ENCODE measurements around the gene NUPR1. TPM values are rescaled to one million over a fixed set of nuclear protein-coding genes. Genes with fewer than 3 reads are reported as not detected.

Gene NUPR1
- total RNA-seq, 2 donors from 2014 or later = not detected

GRCh38 chr16:28544998-28545397, 6.2 kb upstream of the NUPR1 start:
- DNase-seq (ENCODE audit: low spot score) = no peak
- Mint-ChIP-seq H3K4me3 (no peak overlapping the region), H3K9me3 (no peaks in the 10 kb centered on the region), H3K36me3 (no peaks in the 10 kb centered on the region), H3K27ac (no peak overlapping the region), H3K27me3 (peaks cover 0 to 3% of the 10 kb centered on the region in 2 donors), H3K4me1 (ENCODE audit: low read depth in 2 of 2) (peaks cover 4 to 5% of the 10 kb centered on the region in 2 donors)
- ATAC-seq = no peak

- no peak overlapping the region for H3K27ac Mint-ChIP-seq
Measured at GRCh38 chr16:28543072-28543471, 4.3 kb upstream of the NUPR1 start.

GRCh38 chr16:28542646-28543045, 3.9 kb upstream of the NUPR1 start:
- H3K4me3 Mint-ChIP-seq = no peak overlapping the region
- peaks cover 0 to 5% of the 10 kb centered on the region in 2 donors for H3K4me1 Mint-ChIP-seq (ENCODE audit: low read depth in 2 of 2)
- H3K27me3 Mint-ChIP-seq = peaks cover 0 to 3% of the 10 kb centered on the region in 2 donors
- ATAC-seq = no peak
- no peak overlapping the region for H3K27ac Mint-ChIP-seq
- no peaks in the 10 kb centered on the region for H3K36me3 Mint-ChIP-seq
- no peak for DNase-seq (ENCODE audit: low spot score)
- H3K9me3 Mint-ChIP-seq = no peaks in the 10 kb centered on the region

More at GRCh38 chr16:28543072-28543471, 4.3 kb upstream of the NUPR1 start:
- Mint-ChIP-seq H3K4me1 (ENCODE audit: low read depth in 2 of 2) (peaks cover 0 to 5% of the 10 kb centered on the region in 2 donors), H3K9me3 (no peaks in the 10 kb centered on the region), H3K4me3 (no peak overlapping the region), H3K27me3 (peaks cover 0 to 3% of the 10 kb centered on the region in 2 donors), H3K36me3 (no peaks in the 10 kb centered on the region)
- DNase-seq (ENCODE audit: low spot score) (no peak), ATAC-seq (no peak)

GRCh38 chr16:28540346-28540745, 1.6 kb upstream of the NUPR1 start:
- no peaks in the 10 kb centered on the region for H3K36me3 Mint-ChIP-seq
- H3K27me3 Mint-ChIP-seq = peaks cover 0 to 3% of the 10 kb centered on the region in 2 donors
- H3K4me1 Mint-ChIP-seq (ENCODE audit: low read depth in 2 of 2) = peaks cover 4 to 10% of the 10 kb centered on the region in 2 donors
- no peak for DNase-seq (ENCODE audit: low spot score)
- ATAC-seq = no peak
- no peak overlapping the region for H3K4me3 Mint-ChIP-seq
- no peaks in the 10 kb centered on the region for H3K9me3 Mint-ChIP-seq
- H3K27ac Mint-ChIP-seq = no peak overlapping the region

- Mint-ChIP-seq H3K4me1 (ENCODE audit: low read depth in 2 of 2) (peaks cover 18 to 23% of the 10 kb centered on the region in 2 donors), H3K36me3 (no peaks in the 10 kb centered on the region), H3K27ac (peak overlapping the region; percentile 7 to 31), H3K4me3 (no peak overlapping the region), H3K27me3 (peaks cover 0 to 3% of the 10 kb centered on the region in 2 donors), H3K9me3 (peaks cover 6% of the 10 kb centered on the region)
- no peak for DNase-seq (ENCODE audit: low spot score)
- ATAC-seq = no peak
Measured at GRCh38 chr16:28537964-28538732, 626 bp downstream of the NUPR1 start.

GRCh38 chr16:28537076-28537475, 1.7 kb downstream of the NUPR1 start:
- H3K9me3 Mint-ChIP-seq = peaks cover 6% of the 10 kb centered on the region
- ATAC-seq = no peak
- H3K36me3 Mint-ChIP-seq = no peaks in the 10 kb centered on the region
- H3K4me1 Mint-ChIP-seq (ENCODE audit: low read depth in 2 of 2) = peaks cover 18 to 21% of the 10 kb centered on the region in 2 donors
- no peak overlapping the region for H3K4me3 Mint-ChIP-seq
- H3K27ac Mint-ChIP-seq = no peak overlapping the region
- H3K27me3 Mint-ChIP-seq = no peaks in the 10 kb centered on the region
- DNase-seq (ENCODE audit: low spot score) = no peak

GRCh38 chr16:28534542-28535373, 4.0 kb downstream of the NUPR1 start:
- H3K27ac Mint-ChIP-seq = peak overlapping the region; percentile 29 to 80
- peak overlapping the region; percentile 56 for H3K4me3 Mint-ChIP-seq
- no peaks in the 10 kb centered on the region for H3K36me3 Mint-ChIP-seq
- peaks cover 6% of the 10 kb centered on the region for H3K9me3 Mint-ChIP-seq
- ATAC-seq (peak; percentile 73 to 90), DNase-seq (ENCODE audit: low spot score) (peak; percentile 83)
- no peaks in the 10 kb centered on the region for H3K27me3 Mint-ChIP-seq
- H3K4me1 Mint-ChIP-seq (ENCODE audit: low read depth in 2 of 2) = peaks cover 18 to 21% of the 10 kb centered on the region in 2 donors

GRCh38 chr16:28532940-28533647, 5.7 kb downstream of the NUPR1 start:
- Mint-ChIP-seq H3K4me3 (no peak overlapping the region), H3K36me3 (no peaks in the 10 kb centered on the region), H3K27ac (peak overlapping the region in 1 of 2 donors; percentile 31), H3K4me1 (ENCODE audit: low read depth in 2 of 2) (peaks cover 18 to 21% of the 10 kb centered on the region in 2 donors), H3K27me3 (no peaks in the 10 kb centered on the region), H3K9me3 (peaks cover 6% of the 10 kb centered on the region)
- no peak for ATAC-seq
- no peak for DNase-seq (ENCODE audit: low spot score)

GRCh38 chr16:28531777-28532744, 6.7 kb downstream of the NUPR1 start:
- Mint-ChIP-seq H3K27ac (no peak overlapping the region), H3K9me3 (peaks cover 6% of the 10 kb centered on the region)
- ATAC-seq = no peak

GRCh38 chr16:28529124-28529523, 9.7 kb downstream of the NUPR1 start:
- H3K27me3 Mint-ChIP-seq = no peaks in the 10 kb centered on the region

More at GRCh38 chr16:28531777-28532744, 6.7 kb downstream of the NUPR1 start:
- Mint-ChIP-seq H3K4me3 (no peak overlapping the region), H3K36me3 (no peaks in the 10 kb centered on the region), H3K27me3 (no peaks in the 10 kb centered on the region), H3K4me1 (ENCODE audit: low read depth in 2 of 2) (peaks cover 18 to 21% of the 10 kb centered on the region in 2 donors)
- DNase-seq (ENCODE audit: low spot score) = no peak

GRCh38 chr16:28528463-28528867, 10.3 kb downstream of the NUPR1 start:
- Mint-ChIP-seq H3K4me1 (ENCODE audit: low read depth in 2 of 2) (peaks cover 0 to 9% of the 10 kb centered on the region in 2 donors), H3K27me3 (no peaks in the 10 kb centered on the region), H3K9me3 (no peaks in the 10 kb centered on the region), H3K27ac (no peak overlapping the region), H3K4me3 (no peak overlapping the region), H3K36me3 (no peaks in the 10 kb centered on the region)
- ATAC-seq (no peak), DNase-seq (ENCODE audit: low spot score) (no peak)

More at GRCh38 chr16:28529124-28529523, 9.7 kb downstream of the NUPR1 start:
- ATAC-seq (no peak), DNase-seq (ENCODE audit: low spot score) (no peak)
- peaks cover 1 to 11% of the 10 kb centered on the region in 2 donors for H3K4me1 Mint-ChIP-seq (ENCODE audit: low read depth in 2 of 2)
- no peak overlapping the region for H3K27ac Mint-ChIP-seq
- no peak overlapping the region for H3K4me3 Mint-ChIP-seq
- H3K36me3 Mint-ChIP-seq = no peaks in the 10 kb centered on the region
- H3K9me3 Mint-ChIP-seq = no peaks in the 10 kb centered on the region

- DNase-seq (ENCODE audit: low spot score) = no peak
- no peaks in the 10 kb centered on the region for H3K27me3 Mint-ChIP-seq
Measured at GRCh38 chr16:28527985-28528384, 10.8 kb downstream of the NUPR1 start.

More at GRCh38 chr16:28527985-28528384, 10.8 kb downstream of the NUPR1 start:
- ATAC-seq = no peak
- Mint-ChIP-seq H3K36me3 (no peaks in the 10 kb centered on the region), H3K27ac (no peak overlapping the region), H3K4me3 (no peak overlapping the region), H3K9me3 (no peaks in the 10 kb centered on the region), H3K4me1 (ENCODE audit: low read depth in 2 of 2) (peaks cover 4 to 10% of the 10 kb centered on the region in 2 donors)

All from natural killer cell treated with Interleukin-12 subunit alpha and Interleukin-12 subunit beta and Interleukin-15 and Interleukin-18, amount 100 ng/mL, for 72 hours (primary cell).